HepG2 (cell line): Measurements from ENCODE around the gene SRSF3.
"Not testable (repeated sequence)": the region's sequence is repeated elsewhere in the genome, so short reads cannot be mapped to it uniquely, and the experiment has no call there.

Experiments
- ATF7 ChIP-seq, 2 experiments: fragments of 450-650 bp in 1 of 2; sonication (generic) in 1 of 2; formaldehyde crosslinking in 1 of 2; IDR thresholded peaks; 2 replicates each; pipeline versions ENCODE4 v1.4.0 to v1.6.1; 2016 to 2020; ENCODE audit warnings: antibody characterized with exemption in 1 of 2, mild to moderate bottlenecking in 1 of 2, missing genetic modification reagents in 1 of 2
- ELF4 ChIP-seq: sonication (generic); formaldehyde crosslinking; IDR thresholded peaks from 2 replicates; pipeline ENCODE4 v1.5.0; 2020; ENCODE audit warnings: missing genetic modification reagents, mild to moderate bottlenecking, moderate library complexity, borderline replicate concordance
- FLYWCH1 ChIP-seq: sonication (generic); formaldehyde crosslinking; IDR thresholded peaks from 2 replicates; pipeline ENCODE4 v1.8.1; 2023; ENCODE audit warnings: mild to moderate bottlenecking, missing genetic modification reagents
- NAIF1 ChIP-seq: sonication (generic); formaldehyde crosslinking; IDR thresholded peaks from 2 replicates; pipeline ENCODE4 v1.5.0; 2020; ENCODE audit warnings: mild to moderate bottlenecking, missing genetic modification reagents, borderline replicate concordance
- RBM39 ChIP-seq: fragments of 200-400 bp; formaldehyde crosslinking; IDR thresholded peaks from one replicate; pipeline ENCODE4 v1.6.1; 2018; ENCODE audit warnings: antibody characterized with exemption, mild to moderate bottlenecking, low read depth, low read length; ENCODE audit not compliant: poor library complexity, severe bottlenecking
- ZNF75D ChIP-seq: sonication (generic); formaldehyde crosslinking; IDR thresholded peaks from 2 replicates; pipeline ENCODE4 v1.8.1; 2023; ENCODE audit warnings: missing genetic modification reagents, mild to moderate bottlenecking, borderline replicate concordance
- TF ChIP-seq, protein P1 (sequence below): sonication (generic); formaldehyde crosslinking; IDR thresholded peaks from 2 replicates; pipeline ENCODE4 v1.4.0; 2020; ENCODE audit warnings: missing genetic modification reagents

DNA sequence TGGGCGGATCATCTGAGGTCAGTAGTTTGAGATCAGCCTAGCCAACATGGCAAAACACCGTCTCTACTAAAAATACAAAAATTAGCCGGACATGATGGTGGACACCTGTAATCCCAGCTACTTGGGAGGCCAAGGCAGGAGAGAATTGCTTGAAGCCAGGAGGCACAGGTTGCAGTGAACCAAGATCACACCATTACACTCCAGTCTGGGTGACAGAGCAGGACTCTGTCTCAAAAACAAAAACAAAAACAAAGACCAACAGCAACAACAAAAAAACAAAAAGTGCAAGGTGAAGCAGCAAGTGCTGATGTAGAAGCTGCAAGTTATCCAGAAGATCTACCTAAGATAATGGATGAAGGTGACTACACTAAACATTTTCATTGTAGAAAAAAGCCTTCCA lies 17.5 kb downstream of the SRSF3 start:
- TF ChIP-seq, protein P1, sequence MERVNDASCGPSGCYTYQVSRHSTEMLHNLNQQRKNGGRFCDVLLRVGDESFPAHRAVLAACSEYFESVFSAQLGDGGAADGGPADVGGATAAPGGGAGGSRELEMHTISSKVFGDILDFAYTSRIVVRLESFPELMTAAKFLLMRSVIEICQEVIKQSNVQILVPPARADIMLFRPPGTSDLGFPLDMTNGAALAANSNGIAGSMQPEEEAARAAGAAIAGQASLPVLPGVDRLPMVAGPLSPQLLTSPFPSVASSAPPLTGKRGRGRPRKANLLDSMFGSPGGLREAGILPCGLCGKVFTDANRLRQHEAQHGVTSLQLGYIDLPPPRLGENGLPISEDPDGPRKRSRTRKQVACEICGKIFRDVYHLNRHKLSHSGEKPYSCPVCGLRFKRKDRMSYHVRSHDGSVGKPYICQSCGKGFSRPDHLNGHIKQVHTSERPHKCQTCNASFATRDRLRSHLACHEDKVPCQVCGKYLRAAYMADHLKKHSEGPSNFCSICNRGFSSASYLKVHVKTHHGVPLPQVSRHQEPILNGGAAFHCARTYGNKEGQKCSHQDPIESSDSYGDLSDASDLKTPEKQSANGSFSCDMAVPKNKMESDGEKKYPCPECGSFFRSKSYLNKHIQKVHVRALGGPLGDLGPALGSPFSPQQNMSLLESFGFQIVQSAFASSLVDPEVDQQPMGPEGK (CRISPR knock-in tag): not testable (repeated sequence)
- TF ChIP-seq NAIF1 (CRISPR knock-in tag); RBM39; ATF7 (IDR thresholded peaks at IDR 0.05); ATF7 (CRISPR knock-in tag; IDR thresholded peaks at IDR 0.05); FLYWCH1 (CRISPR knock-in tag); ELF4 (CRISPR knock-in tag); ZNF75D (CRISPR knock-in tag): not testable (repeated sequence)
